GM21381 (cell line): ENCODE results near the gene RAB25.
"Not testable (repeated sequence)": the region's sequence is repeated elsewhere in the genome, so short reads cannot be mapped to it uniquely, and the experiment has no call there.

ENCODE experiments used
- ATAC-seq: cut with Tn5 transposase; IDR thresholded peaks from one replicate; pipeline ENCODE4 v1.9.1; 2021; ENCODE audit warnings: mild to moderate bottlenecking, moderate library complexity; ENCODE audit not compliant: unreplicated experiment

Gene RAB25

GRCh38 chr1:156115514-156116374 is 54.8 kb downstream of the RAB25 start:
- no peak for ATAC-seq

GRCh38 chr1:156116731-156117130 is 55.8 kb downstream of the RAB25 start:
- not testable (repeated sequence) for ATAC-seq

DNA sequence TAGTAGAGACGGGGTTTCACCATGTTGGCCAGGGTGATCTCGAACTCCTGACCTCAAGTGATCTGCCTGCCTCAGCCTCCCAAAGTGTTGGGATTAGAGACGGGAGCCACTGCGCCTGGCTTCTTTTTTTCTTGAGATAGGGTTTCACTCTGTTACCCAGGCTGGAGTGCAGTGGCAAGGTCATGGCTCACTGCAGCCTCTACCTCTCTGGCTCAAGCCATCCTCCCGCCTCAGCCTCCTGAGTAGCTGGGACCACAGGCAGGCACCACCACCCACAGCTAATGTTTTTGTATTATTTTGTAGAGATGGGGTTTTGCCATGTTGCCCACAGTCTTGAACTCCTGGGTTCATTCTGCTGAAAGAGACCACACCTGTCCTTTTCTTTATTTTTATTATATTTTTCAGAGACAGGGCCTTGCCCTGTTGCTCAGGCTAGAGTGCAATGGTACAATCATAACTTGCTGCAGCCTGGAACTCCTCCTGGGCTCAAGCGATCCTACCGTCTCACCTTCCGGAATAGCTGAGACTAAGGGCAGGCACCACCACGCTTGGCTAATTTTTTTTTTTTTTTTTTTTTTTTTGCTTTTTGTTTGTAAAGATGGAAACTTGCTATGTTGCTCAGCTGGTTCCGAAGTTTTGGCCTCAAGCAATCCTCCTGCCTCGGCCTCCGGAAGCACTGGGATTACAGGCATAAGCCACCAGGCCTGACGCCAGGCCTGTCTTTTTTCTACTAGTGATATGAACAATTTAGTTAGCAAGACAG is 56.6 kb downstream of the RAB25 start:
- no peak for ATAC-seq

DNA sequence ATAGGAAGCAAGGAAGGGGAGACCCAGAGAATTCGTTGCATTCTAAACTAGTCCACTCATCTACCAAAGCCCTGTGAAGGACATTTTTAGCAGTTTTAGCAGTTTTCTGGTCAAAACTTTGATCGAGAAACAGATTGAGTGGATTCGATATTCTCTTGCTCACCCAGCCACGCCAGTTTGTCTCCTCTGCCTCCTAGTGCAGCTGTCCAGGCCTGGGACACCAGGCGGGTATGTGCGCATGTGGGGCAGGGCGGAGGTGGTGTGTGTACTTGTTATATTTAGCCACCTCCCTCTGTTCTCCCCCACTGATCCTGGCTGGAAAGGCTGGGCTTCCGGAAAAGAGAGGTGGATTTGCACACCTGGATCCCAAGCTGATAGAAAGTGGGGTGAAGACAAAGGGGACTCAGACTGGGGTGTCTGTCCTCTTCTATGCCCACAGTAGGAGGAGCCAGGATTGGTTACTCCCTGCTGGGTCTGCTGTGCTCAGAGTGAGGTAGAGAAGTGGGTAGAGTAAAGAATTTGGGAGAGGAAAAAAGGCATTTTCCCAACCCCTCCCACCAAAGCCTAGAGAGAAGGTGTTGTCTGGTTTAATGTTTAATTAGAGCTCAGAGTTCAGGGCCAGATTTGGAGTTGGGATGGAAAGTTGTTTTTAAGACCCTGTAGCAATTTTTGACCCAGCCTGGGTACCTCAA is 57.4 kb downstream of the RAB25 start:
- ATAC-seq = no peak

GRCh38 chr1:156119503-156120209 is 58.7 kb downstream of the RAB25 start:
- no peak for ATAC-seq
